Liver (tissue), 9 donors: ENCODE data around the gene CDH13. TPM values are rescaled to one million over a fixed set of nuclear protein-coding genes. Genes with fewer than 3 reads are reported as not detected.

Experiments used
- DNase-seq: peaks from one replicate; pipeline ENCODE4 v3.0.0-alpha.2; 2017; ENCODE audit warnings: low spot score
- H3K27ac ChIP-seq, 2 donors: one replicate each; pipeline ENCODE4 v1.7.0; 2013; ENCODE audit warnings: inconsistent platforms in 2 of 2, low read length in 2 of 2, control low read depth in 1 of 2, low read depth in 1 of 2, mild to moderate bottlenecking in 1 of 2
- H3K27me3 ChIP-seq, 4 donors: one replicate each; pipeline versions ENCODE4 v1.6.1 to v1.7.0; 2013; ENCODE audit warnings: low read length in 3 of 4, inconsistent platforms in 1 of 4, mild to moderate bottlenecking in 1 of 4, moderate library complexity in 1 of 4; ENCODE audit not compliant: control insufficient read depth in 4 of 4, insufficient read depth in 4 of 4
- H3K36me3 ChIP-seq, 4 donors: one replicate each; pipeline versions ENCODE4 v1.6.1 to v1.7.0; 2013; ENCODE audit warnings: low read length in 3 of 4, mild to moderate bottlenecking in 3 of 4, low read depth in 1 of 4, moderate library complexity in 1 of 4; ENCODE audit not compliant: control insufficient read depth in 4 of 4, insufficient read depth in 3 of 4
- H3K4me1 ChIP-seq, 4 donors: one replicate each; pipeline versions ENCODE4 v1.6.1 to v1.7.0; 2013; ENCODE audit warnings: low read length in 3 of 4, mild to moderate bottlenecking in 3 of 4, moderate library complexity in 1 of 4; ENCODE audit not compliant: control insufficient read depth in 4 of 4, insufficient read depth in 4 of 4
- H3K4me3 ChIP-seq, 3 donors: one replicate each; pipeline versions ENCODE4 v1.6.1 to v1.7.0; 2013; ENCODE audit warnings: low read length in 3 of 3, control low read depth in 1 of 3, low read depth in 1 of 3, mild to moderate bottlenecking in 1 of 3
- H3K9ac ChIP-seq, 2 donors: one replicate each; pipeline ENCODE4 v1.7.0; 2013; ENCODE audit warnings: low read length in 2 of 2, mild to moderate bottlenecking in 2 of 2, moderate library complexity in 2 of 2, control low read depth in 1 of 2, low read depth in 1 of 2
- H3K9me3 ChIP-seq, 4 donors: one replicate each; pipeline versions ENCODE4 v1.6.1 to v1.7.0; 2013; ENCODE audit warnings: low read length in 3 of 4; ENCODE audit not compliant: control insufficient read depth in 4 of 4
- EGR1 ChIP-seq, 2 donors: IDR thresholded peaks; 2 replicates each; pipeline ENCODE4 v1.6.1; 2016 to 2018; ENCODE audit warnings: antibody characterized with exemption in 2 of 2, low read depth in 2 of 2
- FOXA1 ChIP-seq: IDR thresholded peaks from 2 replicates; pipeline ENCODE4 v1.6.1; 2016; ENCODE audit warnings: antibody characterized with exemption
- FOXA2 ChIP-seq: IDR thresholded peaks from 2 replicates; pipeline ENCODE4 v1.6.1; 2016; ENCODE audit warnings: antibody characterized with exemption
- GABPA ChIP-seq, 2 donors: IDR thresholded peaks in 1 of 2; conservative IDR thresholded peaks in 1 of 2; 2 replicates each; pipeline ENCODE4 v1.6.1; 2016; ENCODE audit warnings: antibody characterized with exemption in 2 of 2, mild to moderate bottlenecking in 1 of 2, moderate library complexity in 1 of 2
- HNF4A ChIP-seq, 2 donors: conservative IDR thresholded peaks; 2 replicates each; pipeline ENCODE4 v1.6.1; 2016; ENCODE audit warnings: antibody characterized with exemption in 2 of 2, mild to moderate bottlenecking in 2 of 2
- HNF4G ChIP-seq: IDR thresholded peaks from 2 replicates; pipeline ENCODE4 v1.6.1; 2016; ENCODE audit warnings: antibody characterized with exemption
- JUND ChIP-seq, 2 donors: IDR thresholded peaks; 2 replicates each; pipeline ENCODE4 v1.6.1; 2016; ENCODE audit warnings: antibody characterized with exemption in 2 of 2
- NR2F2 ChIP-seq: IDR thresholded peaks from 2 replicates; pipeline ENCODE4 v1.6.1; 2016; ENCODE audit warnings: antibody characterized with exemption
- RAD21 ChIP-seq, 2 donors: IDR thresholded peaks; 2 replicates each; pipeline ENCODE4 v1.6.1; 2016; ENCODE audit warnings: antibody characterized with exemption in 2 of 2, mild to moderate bottlenecking in 2 of 2
- RXRA ChIP-seq, 2 donors: IDR thresholded peaks; 2 replicates each; pipeline ENCODE4 v1.6.1; 2017 to 2018; ENCODE audit warnings: antibody characterized with exemption in 2 of 2, mild to moderate bottlenecking in 1 of 2
- TAF1 ChIP-seq: conservative IDR thresholded peaks from 2 replicates; pipeline ENCODE4 v1.6.1; 2016; ENCODE audit warnings: antibody characterized with exemption, mild to moderate bottlenecking
- YY1 ChIP-seq: IDR thresholded peaks from 2 replicates; pipeline ENCODE4 v1.6.1; 2016; ENCODE audit warnings: antibody characterized with exemption, mild to moderate bottlenecking
- WGBS: extraction: QIAGEN DNeasy Blood & Tissue Kit; methylation state at CpG from one replicate; pipeline ENCODE4 v1.1.7; 2013; 5-methylcytosine and 5-hydroxymethylcytosine counted together
- polyA plus RNA-seq, 2 donors: library from polyadenylated mRNA; stranded (reverse) in 1 of 2; unstranded in 1 of 2; fragments of 200-250 nt in 1 of 2; fragments of >200 nt in 1 of 2; fragmentation: Nextera tagmentation in 1 of 2; extraction: Ambion mirVana in 1 of 2; gene quantifications; one replicate each; pipeline versions ENCODE4 v1.2.1 to v1.2.3, GENCODE V29; 2013 to 2015
- total RNA-seq, 2 donors: library from RNA; depleted of rRNA; stranded (reverse); fragments of >200 nt; gene quantifications; one replicate each; pipeline ENCODE4 v1.2.3, GENCODE V29; 2014
- TF ChIP-seq, protein P1 (sequence below): IDR thresholded peaks from 2 replicates; pipeline ENCODE4 v1.6.1; 2016; ENCODE audit warnings: antibody characterized with exemption, mild to moderate bottlenecking
- TF ChIP-seq, protein P2 (sequence below): fragments of 150-350 bp; IDR thresholded peaks from 2 replicates; pipeline ENCODE4 v1.5.1; 2017; ENCODE audit warnings: improper control_type of control experiment, low read depth, low read length; ENCODE audit not compliant: missing input control
- TF ChIP-seq, protein P3 (sequence below): IDR thresholded peaks from 2 replicates; pipeline ENCODE4 v1.6.1; 2016; ENCODE audit warnings: antibody characterized with exemption
- TF ChIP-seq, protein P4 (sequence below): IDR thresholded peaks from 2 replicates; pipeline ENCODE4 v1.6.1; 2016; ENCODE audit warnings: antibody characterized with exemption
- TF ChIP-seq, protein P5 (sequence below): IDR thresholded peaks from 2 replicates; pipeline ENCODE4 v1.6.1; 2016; ENCODE audit warnings: antibody characterized with exemption
- donor health status: healthy.
- donor health status: healthy.
- donor health status: healthy.
- donor health status: healthy.
- donor health status: healthy.

Gene CDH13
- total and polyA plus RNA-seq, 4 donors = 0.21 to 1.5 (median 0.58) TPM

DNA sequence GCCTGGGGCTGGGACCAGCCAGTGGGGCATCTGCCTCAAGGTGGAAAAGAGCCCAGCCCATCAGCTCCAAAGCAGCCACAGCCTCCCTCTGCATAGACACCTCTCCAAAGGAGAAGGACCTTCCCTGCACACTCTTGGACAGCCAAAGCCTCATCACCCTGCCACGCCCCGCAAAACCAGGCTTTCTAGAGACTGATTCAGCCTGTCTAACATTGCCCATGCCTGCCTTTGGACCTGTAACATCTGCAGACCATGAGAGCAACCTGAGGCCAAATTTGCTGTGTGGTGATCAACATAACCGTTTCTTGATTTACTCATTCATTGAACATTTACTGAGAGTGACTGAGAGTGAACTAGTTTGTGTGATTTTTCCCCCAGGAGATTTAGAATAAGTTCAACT lies 961.3 kb downstream of the CDH13 start (continued):
- TF ChIP-seq, protein P1, sequence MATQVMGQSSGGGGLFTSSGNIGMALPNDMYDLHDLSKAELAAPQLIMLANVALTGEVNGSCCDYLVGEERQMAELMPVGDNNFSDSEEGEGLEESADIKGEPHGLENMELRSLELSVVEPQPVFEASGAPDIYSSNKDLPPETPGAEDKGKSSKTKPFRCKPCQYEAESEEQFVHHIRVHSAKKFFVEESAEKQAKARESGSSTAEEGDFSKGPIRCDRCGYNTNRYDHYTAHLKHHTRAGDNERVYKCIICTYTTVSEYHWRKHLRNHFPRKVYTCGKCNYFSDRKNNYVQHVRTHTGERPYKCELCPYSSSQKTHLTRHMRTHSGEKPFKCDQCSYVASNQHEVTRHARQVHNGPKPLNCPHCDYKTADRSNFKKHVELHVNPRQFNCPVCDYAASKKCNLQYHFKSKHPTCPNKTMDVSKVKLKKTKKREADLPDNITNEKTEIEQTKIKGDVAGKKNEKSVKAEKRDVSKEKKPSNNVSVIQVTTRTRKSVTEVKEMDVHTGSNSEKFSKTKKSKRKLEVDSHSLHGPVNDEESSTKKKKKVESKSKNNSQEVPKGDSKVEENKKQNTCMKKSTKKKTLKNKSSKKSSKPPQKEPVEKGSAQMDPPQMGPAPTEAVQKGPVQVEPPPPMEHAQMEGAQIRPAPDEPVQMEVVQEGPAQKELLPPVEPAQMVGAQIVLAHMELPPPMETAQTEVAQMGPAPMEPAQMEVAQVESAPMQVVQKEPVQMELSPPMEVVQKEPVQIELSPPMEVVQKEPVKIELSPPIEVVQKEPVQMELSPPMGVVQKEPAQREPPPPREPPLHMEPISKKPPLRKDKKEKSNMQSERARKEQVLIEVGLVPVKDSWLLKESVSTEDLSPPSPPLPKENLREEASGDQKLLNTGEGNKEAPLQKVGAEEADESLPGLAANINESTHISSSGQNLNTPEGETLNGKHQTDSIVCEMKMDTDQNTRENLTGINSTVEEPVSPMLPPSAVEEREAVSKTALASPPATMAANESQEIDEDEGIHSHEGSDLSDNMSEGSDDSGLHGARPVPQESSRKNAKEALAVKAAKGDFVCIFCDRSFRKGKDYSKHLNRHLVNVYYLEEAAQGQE = no peak
- no peak for TF ChIP-seq RXRA (IDR thresholded peaks at IDR 0.05)
- TF ChIP-seq HNF4A (conservative IDR thresholded peaks at IDR 0.05) = no peak

DNA sequence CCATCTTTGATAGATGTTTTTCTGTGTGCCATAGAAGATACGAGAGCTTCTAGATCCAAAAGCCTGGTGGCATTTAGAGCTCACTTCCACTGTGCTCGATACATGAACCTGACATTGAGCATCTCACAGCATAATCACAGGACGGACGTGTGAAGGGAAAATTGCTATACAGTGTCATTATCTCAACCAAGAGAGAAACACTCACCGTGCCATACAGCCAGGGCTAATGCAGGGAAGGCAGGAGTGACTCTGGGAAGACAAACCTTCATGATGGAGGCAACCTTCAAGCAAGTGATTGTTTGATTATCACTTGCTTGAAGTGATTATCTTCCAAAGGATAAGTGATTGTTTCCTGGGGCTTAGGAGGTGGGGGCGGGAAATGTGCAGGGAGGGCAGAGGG lies 962.8 kb downstream of the CDH13 start:
- no peaks in the 10 kb centered on the region for H3K36me3 ChIP-seq
- H3K9ac ChIP-seq = no peak overlapping the region
- 69% methylated on average over 6 of the region's 6 CpGs for WGBS
- H3K27ac ChIP-seq = no peak overlapping the region
- no peak overlapping the region for H3K4me3 ChIP-seq
- TF ChIP-seq JUND (IDR thresholded peaks at IDR 0.05) (no peak), FOXA1 (no peak), TAF1 (no peak), FOXA2 (no peak), EGR1 (IDR thresholded peaks at IDR 0.05; ENCODE audit: low read depth in 2 of 2) (no peak), RAD21 (IDR thresholded peaks at IDR 0.05) (no peak), HNF4G (no peak), YY1 (no peak), GABPA (IDR thresholded peaks at IDR 0.05 in 1 of 2, conservative IDR thresholded peaks at IDR 0.05 in 1 of 2) (no peak), HNF4A (conservative IDR thresholded peaks at IDR 0.05) (no peak), RXRA (IDR thresholded peaks at IDR 0.05) (no peak), NR2F2 (no peak)
- TF ChIP-seq, protein P2, sequence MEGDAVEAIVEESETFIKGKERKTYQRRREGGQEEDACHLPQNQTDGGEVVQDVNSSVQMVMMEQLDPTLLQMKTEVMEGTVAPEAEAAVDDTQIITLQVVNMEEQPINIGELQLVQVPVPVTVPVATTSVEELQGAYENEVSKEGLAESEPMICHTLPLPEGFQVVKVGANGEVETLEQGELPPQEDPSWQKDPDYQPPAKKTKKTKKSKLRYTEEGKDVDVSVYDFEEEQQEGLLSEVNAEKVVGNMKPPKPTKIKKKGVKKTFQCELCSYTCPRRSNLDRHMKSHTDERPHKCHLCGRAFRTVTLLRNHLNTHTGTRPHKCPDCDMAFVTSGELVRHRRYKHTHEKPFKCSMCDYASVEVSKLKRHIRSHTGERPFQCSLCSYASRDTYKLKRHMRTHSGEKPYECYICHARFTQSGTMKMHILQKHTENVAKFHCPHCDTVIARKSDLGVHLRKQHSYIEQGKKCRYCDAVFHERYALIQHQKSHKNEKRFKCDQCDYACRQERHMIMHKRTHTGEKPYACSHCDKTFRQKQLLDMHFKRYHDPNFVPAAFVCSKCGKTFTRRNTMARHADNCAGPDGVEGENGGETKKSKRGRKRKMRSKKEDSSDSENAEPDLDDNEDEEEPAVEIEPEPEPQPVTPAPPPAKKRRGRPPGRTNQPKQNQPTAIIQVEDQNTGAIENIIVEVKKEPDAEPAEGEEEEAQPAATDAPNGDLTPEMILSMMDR = no peak
- TF ChIP-seq, protein P3, sequence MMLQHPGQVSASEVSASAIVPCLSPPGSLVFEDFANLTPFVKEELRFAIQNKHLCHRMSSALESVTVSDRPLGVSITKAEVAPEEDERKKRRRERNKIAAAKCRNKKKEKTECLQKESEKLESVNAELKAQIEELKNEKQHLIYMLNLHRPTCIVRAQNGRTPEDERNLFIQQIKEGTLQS = no peak
- TF ChIP-seq, protein P4, sequence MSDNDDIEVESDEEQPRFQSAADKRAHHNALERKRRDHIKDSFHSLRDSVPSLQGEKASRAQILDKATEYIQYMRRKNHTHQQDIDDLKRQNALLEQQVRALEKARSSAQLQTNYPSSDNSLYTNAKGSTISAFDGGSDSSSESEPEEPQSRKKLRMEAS = no peak
- TF ChIP-seq, protein P1 = no peak
- TF ChIP-seq, protein P5, sequence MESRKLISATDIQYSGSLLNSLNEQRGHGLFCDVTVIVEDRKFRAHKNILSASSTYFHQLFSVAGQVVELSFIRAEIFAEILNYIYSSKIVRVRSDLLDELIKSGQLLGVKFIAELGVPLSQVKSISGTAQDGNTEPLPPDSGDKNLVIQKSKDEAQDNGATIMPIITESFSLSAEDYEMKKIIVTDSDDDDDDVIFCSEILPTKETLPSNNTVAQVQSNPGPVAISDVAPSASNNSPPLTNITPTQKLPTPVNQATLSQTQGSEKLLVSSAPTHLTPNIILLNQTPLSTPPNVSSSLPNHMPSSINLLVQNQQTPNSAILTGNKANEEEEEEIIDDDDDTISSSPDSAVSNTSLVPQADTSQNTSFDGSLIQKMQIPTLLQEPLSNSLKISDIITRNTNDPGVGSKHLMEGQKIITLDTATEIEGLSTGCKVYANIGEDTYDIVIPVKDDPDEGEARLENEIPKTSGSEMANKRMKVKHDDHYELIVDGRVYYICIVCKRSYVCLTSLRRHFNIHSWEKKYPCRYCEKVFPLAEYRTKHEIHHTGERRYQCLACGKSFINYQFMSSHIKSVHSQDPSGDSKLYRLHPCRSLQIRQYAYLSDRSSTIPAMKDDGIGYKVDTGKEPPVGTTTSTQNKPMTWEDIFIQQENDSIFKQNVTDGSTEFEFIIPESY = no peak
- H3K27me3 ChIP-seq = no peaks in the 10 kb centered on the region
- H3K9me3 ChIP-seq = no peaks in the 10 kb centered on the region
- no peaks in the 10 kb centered on the region for H3K4me1 ChIP-seq
- no peak for DNase-seq
